HG03139 (cell line): Measurements from ENCODE around the gene PSTPIP1.

Experiments used
- ATAC-seq: cut with Tn5 transposase; IDR thresholded peaks from one replicate; pipeline ENCODE4 v1.9.1; 2021; ENCODE audit not compliant: unreplicated experiment

PSTPIP1 gene

GRCh38 chr15:76998663-76999285 lies 3.8 kb downstream of the PSTPIP1 start:
- ATAC-seq = no peak

DNA sequence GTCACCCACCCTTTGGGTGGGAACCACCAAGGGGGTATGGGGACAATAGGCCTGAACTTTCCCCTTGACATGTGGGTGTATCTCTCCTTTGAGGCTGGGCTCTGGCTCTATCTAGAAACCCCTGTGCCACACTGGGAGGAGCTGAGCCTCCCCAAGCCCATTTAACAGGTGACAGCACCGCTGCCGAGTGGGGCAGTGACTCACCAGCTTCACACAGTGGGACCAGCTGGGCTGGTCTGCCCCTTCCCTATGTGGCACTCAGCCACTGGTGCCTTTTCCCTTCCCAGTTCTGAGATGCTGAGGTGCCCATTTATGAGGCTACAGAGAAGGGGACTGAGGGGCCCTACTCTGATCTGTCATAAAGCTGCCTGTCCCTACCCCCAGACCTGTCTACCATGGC lies 5.1 kb downstream of the PSTPIP1 start:
- no peak for ATAC-seq

GRCh38 chr15:77001351-77001750 lies 6.4 kb downstream of the PSTPIP1 start:
- ATAC-seq = no peak

GRCh38 chr15:77001966-77002365 lies 7.0 kb downstream of the PSTPIP1 start:
- no peak for ATAC-seq

- no peak for ATAC-seq
These were observed 7.5 kb downstream of the PSTPIP1 start for GRCh38 chr15:77002436-77002835.

DNA sequence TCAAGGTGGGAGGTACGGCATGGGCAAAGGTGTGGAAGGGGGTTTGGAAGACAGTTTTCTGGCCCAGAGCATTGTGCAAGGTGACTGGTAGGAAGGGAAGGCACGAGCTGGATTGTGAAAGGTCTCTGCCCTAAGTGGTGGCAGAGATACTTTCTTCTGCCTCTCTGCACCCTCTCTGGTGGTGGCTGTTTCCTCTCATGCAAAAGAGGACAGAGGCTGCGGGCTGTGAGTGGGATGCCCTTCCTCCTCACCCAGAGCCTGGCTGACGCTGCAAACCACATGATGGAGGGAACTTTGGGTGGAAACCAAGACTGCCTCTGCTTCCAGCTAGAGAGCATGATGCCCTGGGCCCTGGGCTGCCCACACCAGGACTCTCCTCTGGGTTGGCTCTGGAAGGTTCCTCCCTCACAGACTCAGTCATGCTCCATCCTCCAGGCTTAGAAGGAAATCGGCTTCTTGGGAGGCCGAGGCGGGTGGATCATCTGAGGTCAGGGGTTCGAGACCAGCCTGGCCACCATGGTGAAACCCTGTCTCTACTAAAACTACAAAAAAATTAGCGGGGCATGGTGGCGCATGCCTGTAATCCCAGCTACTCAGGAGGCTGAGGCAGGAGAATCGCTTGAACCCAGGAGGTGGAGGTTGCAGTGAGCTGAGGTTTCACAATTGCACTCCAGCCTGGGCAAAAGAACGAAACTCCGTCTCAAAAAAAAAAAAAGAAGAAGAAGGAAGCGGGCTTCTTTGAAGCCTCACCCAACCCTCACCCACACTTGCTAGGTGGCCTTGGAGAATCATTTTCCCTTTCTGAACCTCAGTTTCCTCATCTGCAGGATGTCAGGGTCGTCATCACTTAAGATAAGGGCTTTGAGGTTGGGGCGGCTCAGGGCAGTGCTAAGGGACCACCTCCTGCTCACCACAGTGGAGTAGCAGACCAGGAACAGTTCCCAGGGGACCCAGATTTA lies 8.3 kb downstream of the PSTPIP1 start:
- peak; percentile 62 for ATAC-seq

DNA sequence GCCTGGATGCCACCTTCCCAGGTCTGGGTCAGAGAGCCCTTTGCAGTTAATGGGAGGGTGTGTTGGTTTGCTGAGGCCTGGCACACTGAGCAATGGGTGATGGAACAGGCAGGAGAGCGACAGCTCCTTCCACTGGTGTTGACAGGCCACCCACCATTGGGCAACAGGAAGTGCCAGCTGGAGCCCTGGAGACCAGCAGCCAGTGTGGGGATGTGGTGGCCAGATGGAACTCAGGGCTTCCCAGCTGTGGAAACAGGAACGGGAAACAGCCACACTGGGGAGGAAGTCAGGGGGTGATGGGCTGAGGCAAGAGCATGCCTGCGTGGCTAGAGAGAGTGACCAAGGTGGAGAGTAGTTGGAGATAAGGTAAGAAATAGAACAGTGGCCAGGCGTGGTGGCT lies 9.3 kb downstream of the PSTPIP1 start:
- ATAC-seq = no peak

DNA sequence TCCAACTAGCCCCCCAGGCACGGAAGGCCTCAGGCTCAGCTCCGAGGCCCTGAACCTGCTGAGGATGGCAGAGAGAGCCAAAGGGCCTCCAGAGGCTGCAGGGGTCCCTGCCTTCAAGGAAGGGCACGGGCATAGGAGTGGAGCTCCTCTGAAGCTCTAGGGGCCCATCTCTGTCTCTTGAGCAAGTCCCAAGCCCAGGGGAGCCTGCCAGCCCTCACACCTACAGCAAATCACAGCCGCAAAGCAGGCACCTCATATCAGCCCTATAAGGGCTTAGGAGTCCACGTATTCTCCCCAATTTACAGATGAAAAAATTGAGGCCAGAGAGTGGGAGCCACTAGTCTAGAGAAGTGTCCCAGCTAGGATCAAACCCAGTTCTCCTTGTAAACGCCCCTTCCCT lies 14.2 kb downstream of the PSTPIP1 start:
- ATAC-seq = no peak

GRCh38 chr15:77009646-77010311 lies 14.9 kb downstream of the PSTPIP1 start:
- ATAC-seq = no peak

GRCh38 chr15:77010312-77010686 lies 15.4 kb downstream of the PSTPIP1 start:
- ATAC-seq = no peak

- no peak for ATAC-seq
These were observed 15.9 kb downstream of the PSTPIP1 start for GRCh38 chr15:77010857-77011256.

- no peak for ATAC-seq
These were observed 17.3 kb downstream of the PSTPIP1 start for GRCh38 chr15:77012117-77012712.

- no peak for ATAC-seq
These were observed 17.9 kb downstream of the PSTPIP1 start for GRCh38 chr15:77012868-77013267.

- ATAC-seq = peak; percentile 34
These were observed 18.8 kb downstream of the PSTPIP1 start for GRCh38 chr15:77013776-77014131.

DNA sequence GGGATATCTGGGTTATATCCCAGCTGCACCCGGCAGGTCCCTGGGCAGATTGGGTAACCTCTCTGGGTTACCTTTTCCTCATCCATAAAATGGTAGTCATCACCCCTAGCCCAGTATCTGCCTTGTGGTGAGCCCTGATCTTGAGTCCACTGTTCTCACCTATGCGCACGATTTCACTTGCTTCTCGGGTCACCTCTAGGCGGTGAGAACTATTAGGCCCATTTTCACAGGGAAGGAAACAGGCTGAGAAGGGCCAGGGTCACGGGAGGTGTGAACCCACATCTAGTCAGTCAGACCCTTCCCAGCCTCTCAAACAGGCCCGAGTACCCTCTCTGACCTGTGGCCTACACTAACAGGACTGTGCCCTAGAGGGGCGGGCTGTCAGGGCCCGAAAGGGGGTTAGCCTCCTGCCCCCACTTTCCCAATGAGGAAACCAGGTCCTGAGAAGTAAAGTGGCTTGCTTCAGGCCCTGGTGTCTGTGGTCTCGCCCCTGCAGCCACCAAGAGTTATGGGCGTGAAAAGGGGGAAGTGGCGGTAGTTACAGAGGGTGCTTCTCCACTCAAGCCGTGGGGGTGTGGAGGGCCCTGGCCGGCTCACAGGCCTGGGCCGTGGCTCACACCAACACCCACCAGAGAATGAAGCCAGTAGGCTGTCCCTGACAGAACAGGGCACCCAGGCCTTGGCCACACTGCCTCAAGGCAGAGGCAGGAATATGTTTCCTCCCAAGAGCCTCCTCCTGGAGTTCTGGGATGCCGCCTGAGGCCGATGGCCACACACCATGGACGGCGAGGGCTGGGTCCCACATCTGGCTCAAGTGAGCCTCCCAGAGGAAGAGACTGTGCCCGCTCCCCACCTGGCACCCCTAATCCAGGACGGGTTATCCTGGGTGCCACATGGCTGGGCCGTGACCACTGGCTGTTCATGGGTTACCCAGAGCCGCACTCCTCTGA lies 19.5 kb downstream of the PSTPIP1 start:
- peak; percentile 31 for ATAC-seq

GRCh38 chr15:77015646-77016320 lies 20.9 kb downstream of the PSTPIP1 start:
- ATAC-seq = no peak

DNA sequence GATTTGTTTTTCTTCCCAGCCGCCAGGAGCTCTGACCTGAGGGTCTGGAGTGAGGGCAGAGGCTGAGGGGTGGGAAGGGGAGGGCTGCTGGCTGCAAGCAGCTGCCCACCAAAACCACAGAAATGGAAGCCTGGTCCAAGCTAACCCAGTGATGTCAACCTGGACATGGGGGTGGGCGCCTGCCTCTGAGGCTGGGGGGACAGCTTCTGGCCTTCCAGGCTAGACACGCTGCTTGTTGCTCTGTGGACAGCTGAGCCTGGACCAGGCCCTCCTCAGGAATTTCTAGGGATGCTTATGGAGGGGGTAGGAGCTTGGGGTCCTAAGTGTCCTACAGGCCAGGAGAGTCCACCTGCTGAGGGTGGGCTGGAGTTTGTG lies 21.4 kb downstream of the PSTPIP1 start:
- no peak for ATAC-seq

DNA sequence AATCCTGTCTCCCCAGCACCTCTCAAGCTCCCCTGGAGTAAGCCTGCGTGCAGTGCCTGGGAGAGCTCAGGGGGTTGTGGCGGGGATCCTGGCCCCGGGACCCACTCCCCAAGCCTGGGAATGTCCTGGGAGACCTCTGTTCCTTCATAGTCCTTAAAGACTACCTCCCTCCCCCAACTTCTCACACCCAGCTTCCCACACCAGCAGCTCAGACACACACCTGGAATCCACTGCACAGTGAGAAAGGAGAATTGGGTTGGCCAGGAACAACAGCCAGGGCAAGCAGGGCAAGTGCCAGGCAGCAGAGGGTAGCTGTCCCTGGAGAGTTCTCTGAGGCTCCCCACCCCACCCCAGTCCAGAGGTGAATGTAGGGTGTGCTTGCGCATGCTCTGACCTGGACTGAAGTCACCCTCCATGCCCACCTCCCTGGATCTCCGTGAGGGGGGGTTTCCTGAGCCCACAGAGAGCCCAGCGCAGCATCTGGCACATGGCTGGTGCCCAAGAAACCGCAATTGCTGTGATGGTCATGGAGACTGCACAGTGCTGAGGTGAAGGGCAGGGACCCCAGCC lies 22.2 kb downstream of the PSTPIP1 start:
- no peak for ATAC-seq
